Type B pancreatic cell (in vitro differentiated cells): ENCODE data around the gene ZNF672. TPM values are rescaled to one million over a fixed set of nuclear protein-coding genes. Genes with fewer than 3 reads are reported as not detected.

ENCODE experiments used
- DNase-seq: peaks from one replicate; pipeline ENCODE4 v3.0.0; 2021; ENCODE audit warnings: mixed read lengths; ENCODE audit not compliant: unreplicated experiment; ENCODE audit errors: extremely low spot score
- H3K27ac Mint-ChIP-seq: 2 replicates; pipeline ENCODE4 v1.8.0; 2021; ENCODE audit warnings: mild to moderate bottlenecking, mixed read lengths
- H3K27me3 Mint-ChIP-seq: 2 replicates; pipeline ENCODE4 v1.8.0; 2021; ENCODE audit warnings: mixed read lengths
- H3K36me3 Mint-ChIP-seq: 2 replicates; pipeline ENCODE4 v1.8.0; 2021; ENCODE audit warnings: mixed read lengths
- H3K4me1 Mint-ChIP-seq: one replicate; pipeline ENCODE4 v1.8.0; 2021; ENCODE audit warnings: mixed read lengths; ENCODE audit not compliant: unreplicated experiment
- H3K4me3 Mint-ChIP-seq: 2 replicates; pipeline ENCODE4 v1.8.0; 2021; ENCODE audit warnings: mild to moderate bottlenecking, mixed read lengths
- H3K9me3 Mint-ChIP-seq: 2 replicates; pipeline ENCODE4 v1.8.0; 2021; ENCODE audit warnings: mixed read lengths
- CTCF ChIP-seq: fragments of 200-600 bp; sonication (generic); conservative IDR thresholded peaks from 2 replicates; pipeline ENCODE4 v1.5.0; 2021; ENCODE audit warnings: antibody characterized with exemption, mild to moderate bottlenecking
- total RNA-seq: library from RNA; stranded (reverse); gene quantifications from 2 replicates; pipeline ENCODE4 v1.2.1, GENCODE V29; 2021; ENCODE audit warnings: low replicate concordance

The ZNF672 gene
- total RNA-seq, 1 donor from 2014 or later: 33.0 TPM

- Mint-ChIP-seq H3K27ac (no peak overlapping the region), H3K36me3 (peaks cover 11% of the 10 kb centered on the region)
Measured at GRCh38 chr1:248849637-248850036, 11.6 kb downstream of the ZNF672 start.

GRCh38 chr1:248850124-248850523 is 12.1 kb downstream of the ZNF672 start:
- no peak overlapping the region for H3K4me3 Mint-ChIP-seq
- H3K4me1 Mint-ChIP-seq: no peaks in the 10 kb centered on the region
- H3K27ac Mint-ChIP-seq: no peak overlapping the region
- no peaks in the 10 kb centered on the region for H3K9me3 Mint-ChIP-seq
- peak; percentile 45 for DNase-seq
- peaks cover 16% of the 10 kb centered on the region for H3K36me3 Mint-ChIP-seq
- H3K27me3 Mint-ChIP-seq: no peaks in the 10 kb centered on the region
- no peak for TF ChIP-seq CTCF

More at GRCh38 chr1:248849637-248850036, 11.6 kb downstream of the ZNF672 start:
- H3K4me3 Mint-ChIP-seq: no peak overlapping the region
- H3K4me1 Mint-ChIP-seq: no peaks in the 10 kb centered on the region
- H3K9me3 Mint-ChIP-seq: no peaks in the 10 kb centered on the region
- no peak for DNase-seq
- no peak for TF ChIP-seq CTCF
- H3K27me3 Mint-ChIP-seq: no peaks in the 10 kb centered on the region

- Mint-ChIP-seq H3K27me3 (no peaks in the 10 kb centered on the region), H3K4me1 (no peaks in the 10 kb centered on the region), H3K9me3 (no peaks in the 10 kb centered on the region), H3K27ac (no peak overlapping the region), H3K4me3 (no peak overlapping the region), H3K36me3 (peaks cover 16% of the 10 kb centered on the region)
- TF ChIP-seq CTCF: no peak
- peak; percentile 45 for DNase-seq
Measured at GRCh38 chr1:248850536-248851251, 12.7 kb downstream of the ZNF672 start.

GRCh38 chr1:248851390-248851789 is 13.4 kb downstream of the ZNF672 start:
- DNase-seq: peak; percentile 32
- no peak for TF ChIP-seq CTCF
- Mint-ChIP-seq H3K27ac (no peak overlapping the region), H3K4me1 (no peaks in the 10 kb centered on the region), H3K9me3 (no peaks in the 10 kb centered on the region), H3K36me3 (peaks cover 16% of the 10 kb centered on the region), H3K27me3 (no peaks in the 10 kb centered on the region), H3K4me3 (no peak overlapping the region)

GRCh38 chr1:248852481-248853405 is 14.7 kb downstream of the ZNF672 start:
- peak; percentile 36 for DNase-seq
- Mint-ChIP-seq H3K4me3 (no peak overlapping the region), H3K9me3 (no peaks in the 10 kb centered on the region), H3K36me3 (peaks cover 16% of the 10 kb centered on the region), H3K4me1 (peaks cover 5% of the 10 kb centered on the region), H3K27ac (no peak overlapping the region), H3K27me3 (no peaks in the 10 kb centered on the region)
- TF ChIP-seq CTCF: no peak
